ENCODE results near the gene RCAN1. TPM values are rescaled to one million over a fixed set of nuclear protein-coding genes. Genes with fewer than 3 reads are reported as not detected.

Gene RCAN1
- total and polyA plus RNA-seq, 9 of the 15 experiments (the other 6 are each of a cell fraction or from before 2014, with no cell fraction given): 4.4 to 16.5 (median 12.3) TPM

DNA sequence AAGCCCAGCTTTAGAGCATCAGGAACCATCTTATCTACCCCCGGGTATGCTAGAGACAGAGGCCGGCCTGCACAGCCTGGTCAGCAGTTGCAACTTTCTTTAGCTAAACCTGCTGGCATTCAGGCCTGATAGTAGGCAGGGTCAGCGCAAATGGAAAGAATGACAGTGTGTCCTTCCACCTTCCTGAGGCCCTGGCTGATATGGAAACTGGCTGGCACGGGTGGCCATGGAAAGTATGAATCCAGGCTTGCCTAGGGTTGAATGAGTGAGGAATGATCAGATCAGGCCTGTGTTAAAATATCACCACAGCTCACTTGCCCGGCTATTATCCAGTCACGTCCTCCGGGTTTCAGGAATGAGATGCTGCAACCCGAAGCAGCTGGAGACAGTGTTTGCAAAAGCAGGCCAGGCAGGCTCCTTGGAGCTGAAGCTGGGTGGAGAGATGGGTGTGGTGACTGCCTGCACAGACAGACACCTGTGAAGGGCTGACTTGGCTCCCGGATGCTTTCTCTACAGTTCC lies 34.7 kb downstream of the RCAN1 start:
- intact Hi-C loops (cut with micrococcal nuclease) (no loop called here), in situ Hi-C loops (cut with MboI) (no loop called here)
- Histone ChIP-seq H3K4me2 (ENCODE audit: insufficient read depth, low read length) (no peak overlapping the region), H3K4me1 (replicated peaks in 1 of 2; ENCODE audit: control insufficient read depth in 2 of 2, insufficient read depth in 2 of 2, low read length in 2 of 2) (peaks cover 0 to 8% of the 10 kb centered on the region in 2 experiments; a peak in 2 of 5 replicates), H3K36me3 (ENCODE audit: control insufficient read depth, insufficient read depth, low read length) (no peaks in the 10 kb centered on the region), H3K4me3 (no peak overlapping the region), H3K9ac (ENCODE audit: insufficient read depth in 1 of 2, low read depth in 2 of 2, low read length in 2 of 2) (no peak overlapping the region), H4K20me1 (replicated peaks; ENCODE audit: control insufficient read depth, insufficient read depth, low read length) (peaks cover 27% of the 10 kb centered on the region; the same call in 1 of the 2 replicates), H3K79me2 (ENCODE audit: control insufficient read depth, insufficient read depth, low read length) (no peaks in the 10 kb centered on the region), H2AFZ (ENCODE audit: low read depth, low read length) (no peak overlapping the region), H3K9me1 (ENCODE audit: control insufficient read depth, insufficient read depth, low read length) (no peaks in the 10 kb centered on the region), H3K27ac (ENCODE audit: extremely low read depth, low read depth, low read length) (no peak overlapping the region), H3K27me3 (ENCODE audit: control insufficient read depth in 2 of 2, insufficient read depth in 2 of 2, low read length in 2 of 2) (peaks cover 0 to 21% of the 10 kb centered on the region in 2 experiments; a peak in 3 of 5 replicates), H3K9me3 (replicated peaks; ENCODE audit: control insufficient read depth, insufficient read depth, low read depth, low read length) (no peaks in the 10 kb centered on the region)
- no peak for FAIRE-seq
- no peak for DNase-seq (ENCODE audit: extremely low read depth in 1 of 4, low spot score in 3 of 4)
- POLR2A ChIA-PET: interaction anchor here (0.7 to 1.1 kb wide), 2 partner anchors 12 to 21 kb away, joined by 3 read pairs; no protein-coding TSS in a partner anchor
- WGBS (ENCODE audit: insufficient coverage, low coverage, missing lambda C conversion rate): 37% methylated on average over 9 of the region's 9 CpGs
- ATAC-seq: no peak
- CTCF ChIA-PET (ENCODE audit: low intra/inter-chr PET ratio): interaction anchor here (0.7 kb wide), 1 partner anchor 70 kb away, joined by 3 read pairs; no protein-coding TSS in a partner anchor
- BruUV-seq (replicated peaks): no TSS peak
- TF ChIP-seq FOXJ3 (CRISPR knock-in tag; IDR thresholded peaks at IDR 0.05): no peak
- no peak for TF ChIP-seq ZNF41 (CRISPR knock-in tag; conservative IDR thresholded peaks at IDR 0.05)
- TF ChIP-seq MTA1 (IDR thresholded peaks at IDR 0.05; ENCODE audit: borderline replicate concordance): no peak
- no peak for TF ChIP-seq HNRNPK (IDR thresholded peaks at IDR 0.05; ENCODE audit: low read depth, low read length, poor library complexity, severe bottlenecking)
- TF ChIP-seq ARID3B (CRISPR knock-in tag; IDR thresholded peaks at IDR 0.05; ENCODE audit: borderline replicate concordance): no peak
- TF ChIP-seq, protein P1, sequence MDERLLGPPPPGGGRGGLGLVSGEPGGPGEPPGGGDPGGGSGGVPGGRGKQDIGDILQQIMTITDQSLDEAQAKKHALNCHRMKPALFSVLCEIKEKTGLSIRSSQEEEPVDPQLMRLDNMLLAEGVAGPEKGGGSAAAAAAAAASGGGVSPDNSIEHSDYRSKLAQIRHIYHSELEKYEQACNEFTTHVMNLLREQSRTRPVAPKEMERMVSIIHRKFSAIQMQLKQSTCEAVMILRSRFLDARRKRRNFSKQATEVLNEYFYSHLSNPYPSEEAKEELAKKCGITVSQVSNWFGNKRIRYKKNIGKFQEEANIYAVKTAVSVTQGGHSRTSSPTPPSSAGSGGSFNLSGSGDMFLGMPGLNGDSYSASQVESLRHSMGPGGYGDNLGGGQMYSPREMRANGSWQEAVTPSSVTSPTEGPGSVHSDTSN (CRISPR knock-in tag; IDR thresholded peaks at IDR 0.05; ENCODE audit: low read depth): no peak
- TF ChIP-seq, protein P1 (tag; conservative IDR thresholded peaks at IDR 0.05; ENCODE audit: low read depth): no peak
- TF ChIP-seq RBM25 (IDR thresholded peaks at IDR 0.05; ENCODE audit: low read depth, low read length, severe bottlenecking): no peak
- TF ChIP-seq CHD2 (IDR thresholded peaks at IDR 0.05; ENCODE audit: low read depth, low read length): no peak
- no peak for TF ChIP-seq SRSF7 (optimal IDR thresholded peaks at IDR 0.05; ENCODE audit: low read depth, low read length)
- no peak for TF ChIP-seq ETV5 (CRISPR knock-in tag; IDR thresholded peaks at IDR 0.05; ENCODE audit: low read depth)
- TF ChIP-seq ZNF830 (CRISPR knock-in tag; IDR thresholded peaks at IDR 0.05): no peak
- TF ChIP-seq PTTG1 (tag; IDR thresholded peaks at IDR 0.05; ENCODE audit: low read depth): no peak
- no peak for TF ChIP-seq ZFP1 (CRISPR knock-in tag; IDR thresholded peaks at IDR 0.05)
- no peak for TF ChIP-seq TEAD2 (tag; IDR thresholded peaks at IDR 0.05)
- TF ChIP-seq RBM34 (IDR thresholded peaks at IDR 0.05; ENCODE audit: borderline replicate concordance, insufficient read depth, low read length): no peak
- TF ChIP-seq ESRRA (IDR thresholded peaks at IDR 0.05; ENCODE audit: borderline replicate concordance, low read depth): no peak
- TF ChIP-seq NR4A1 (CRISPR knock-in tag; IDR thresholded peaks at IDR 0.05): no peak
- no peak for TF ChIP-seq NR4A1 (tag; IDR thresholded peaks at IDR 0.05)
